ENCODE measurements around the gene PDE4B. TPM values are rescaled to one million over a fixed set of nuclear protein-coding genes. Genes with fewer than 3 reads are reported as not detected.

Gene PDE4B
- total and polyA plus RNA-seq, 10 of the 15 experiments (the other 5 are each of a cell fraction or from before 2014, with no cell fraction given), result 3.0 to 13.2 (median 5.7) TPM

DNA sequence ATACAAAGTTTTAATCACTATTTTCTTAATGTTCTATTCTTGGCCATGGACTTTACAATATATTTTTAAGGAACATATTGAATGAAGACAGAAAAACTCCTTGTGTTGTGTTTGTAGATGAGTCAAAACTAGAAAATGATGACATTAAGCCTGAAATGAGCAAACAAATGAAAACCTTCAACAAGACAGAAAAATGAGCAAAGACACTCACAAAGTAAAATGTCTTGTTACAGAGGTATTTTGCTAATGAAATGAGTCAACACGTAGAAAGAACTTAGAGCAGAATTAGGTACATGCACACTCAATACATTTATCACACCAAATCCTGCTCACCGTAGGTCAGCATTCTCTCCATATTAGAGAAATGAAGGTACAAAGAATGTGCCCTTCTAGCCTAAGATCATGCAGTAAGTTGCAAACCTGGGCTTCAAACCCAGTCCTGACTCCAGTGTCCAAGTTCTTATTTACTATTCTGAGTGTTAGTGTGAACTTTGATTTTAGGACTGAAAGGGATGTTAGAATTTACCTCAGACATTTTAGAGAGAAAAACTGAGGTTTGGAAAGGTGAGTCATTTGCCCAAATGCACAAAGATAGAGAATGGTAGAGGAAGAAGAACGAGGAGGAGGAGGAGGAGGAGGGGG is 607.3 kb downstream of the PDE4B start (continued):
- TF ChIP-seq MEF2A (IDR thresholded peaks at IDR 0.05; ENCODE audit: insufficient read depth, low read depth, low read length) (peak; percentile 82), TCF7 (IDR thresholded peaks at IDR 0.05; ENCODE audit: borderline replicate concordance) (peak; percentile 78; the same call in 1 of the 2 replicates), LARP7 (IDR thresholded peaks at IDR 0.05) (no peak), ZZZ3 (IDR thresholded peaks at IDR 0.05; ENCODE audit: control insufficient read depth, insufficient read length, low read depth) (no peak), FOXM1 (IDR thresholded peaks at IDR 0.05; ENCODE audit: low read depth, low read length) (peak; percentile 97), RAD51 (IDR thresholded peaks at IDR 0.05) (no peak), CBFB (IDR thresholded peaks at IDR 0.05; ENCODE audit: low read depth) (no peak; the same call in 1 of the 2 replicates), RUNX3 (IDR thresholded peaks at IDR 0.05; ENCODE audit: low read length) (peak; percentile 92), MTA2 (IDR thresholded peaks at IDR 0.05; ENCODE audit: low read depth) (peak; percentile 79), KLF5 (IDR thresholded peaks at IDR 0.05; ENCODE audit: partially characterized antibody) (peak; percentile 40), STAT1 (conservative IDR thresholded peaks at IDR 0.05) (0 out of 2 replicates have a peak, but pooled peaks have one; percentile 18), RELA (IDR thresholded peaks at IDR 0.05; ENCODE audit: borderline replicate concordance, partially characterized antibody) (no peak), TBL1XR1 (IDR thresholded peaks at IDR 0.05; ENCODE audit: low read depth, low read length) (peak; percentile 82; the same call in 1 of the 2 replicates), EP300 (IDR thresholded peaks at IDR 0.05; ENCODE audit: borderline replicate concordance in 1 of 2, control insufficient read depth in 1 of 2, low read depth in 2 of 2, low read length in 2 of 2) (peak; percentile 79 to 85), MEF2B (IDR thresholded peaks at IDR 0.05; ENCODE audit: partially characterized antibody, poor library complexity, severe bottlenecking) (peak; percentile 68), ATF7 (IDR thresholded peaks at IDR 0.05; ENCODE audit: low read depth) (peak; percentile 97), PAX5 (IDR thresholded peaks at IDR 0.05; ENCODE audit: borderline replicate concordance, low read depth, low read length) (0 out of 2 replicates have a peak, but pooled peaks have one; percentile 47)
- TF ChIP-seq, protein P1, sequence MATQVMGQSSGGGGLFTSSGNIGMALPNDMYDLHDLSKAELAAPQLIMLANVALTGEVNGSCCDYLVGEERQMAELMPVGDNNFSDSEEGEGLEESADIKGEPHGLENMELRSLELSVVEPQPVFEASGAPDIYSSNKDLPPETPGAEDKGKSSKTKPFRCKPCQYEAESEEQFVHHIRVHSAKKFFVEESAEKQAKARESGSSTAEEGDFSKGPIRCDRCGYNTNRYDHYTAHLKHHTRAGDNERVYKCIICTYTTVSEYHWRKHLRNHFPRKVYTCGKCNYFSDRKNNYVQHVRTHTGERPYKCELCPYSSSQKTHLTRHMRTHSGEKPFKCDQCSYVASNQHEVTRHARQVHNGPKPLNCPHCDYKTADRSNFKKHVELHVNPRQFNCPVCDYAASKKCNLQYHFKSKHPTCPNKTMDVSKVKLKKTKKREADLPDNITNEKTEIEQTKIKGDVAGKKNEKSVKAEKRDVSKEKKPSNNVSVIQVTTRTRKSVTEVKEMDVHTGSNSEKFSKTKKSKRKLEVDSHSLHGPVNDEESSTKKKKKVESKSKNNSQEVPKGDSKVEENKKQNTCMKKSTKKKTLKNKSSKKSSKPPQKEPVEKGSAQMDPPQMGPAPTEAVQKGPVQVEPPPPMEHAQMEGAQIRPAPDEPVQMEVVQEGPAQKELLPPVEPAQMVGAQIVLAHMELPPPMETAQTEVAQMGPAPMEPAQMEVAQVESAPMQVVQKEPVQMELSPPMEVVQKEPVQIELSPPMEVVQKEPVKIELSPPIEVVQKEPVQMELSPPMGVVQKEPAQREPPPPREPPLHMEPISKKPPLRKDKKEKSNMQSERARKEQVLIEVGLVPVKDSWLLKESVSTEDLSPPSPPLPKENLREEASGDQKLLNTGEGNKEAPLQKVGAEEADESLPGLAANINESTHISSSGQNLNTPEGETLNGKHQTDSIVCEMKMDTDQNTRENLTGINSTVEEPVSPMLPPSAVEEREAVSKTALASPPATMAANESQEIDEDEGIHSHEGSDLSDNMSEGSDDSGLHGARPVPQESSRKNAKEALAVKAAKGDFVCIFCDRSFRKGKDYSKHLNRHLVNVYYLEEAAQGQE (IDR thresholded peaks at IDR 0.05; ENCODE audit: low read depth, low read length), result peak; percentile 42; the same call in 1 of the 2 replicates
- TF ChIP-seq, protein P2, sequence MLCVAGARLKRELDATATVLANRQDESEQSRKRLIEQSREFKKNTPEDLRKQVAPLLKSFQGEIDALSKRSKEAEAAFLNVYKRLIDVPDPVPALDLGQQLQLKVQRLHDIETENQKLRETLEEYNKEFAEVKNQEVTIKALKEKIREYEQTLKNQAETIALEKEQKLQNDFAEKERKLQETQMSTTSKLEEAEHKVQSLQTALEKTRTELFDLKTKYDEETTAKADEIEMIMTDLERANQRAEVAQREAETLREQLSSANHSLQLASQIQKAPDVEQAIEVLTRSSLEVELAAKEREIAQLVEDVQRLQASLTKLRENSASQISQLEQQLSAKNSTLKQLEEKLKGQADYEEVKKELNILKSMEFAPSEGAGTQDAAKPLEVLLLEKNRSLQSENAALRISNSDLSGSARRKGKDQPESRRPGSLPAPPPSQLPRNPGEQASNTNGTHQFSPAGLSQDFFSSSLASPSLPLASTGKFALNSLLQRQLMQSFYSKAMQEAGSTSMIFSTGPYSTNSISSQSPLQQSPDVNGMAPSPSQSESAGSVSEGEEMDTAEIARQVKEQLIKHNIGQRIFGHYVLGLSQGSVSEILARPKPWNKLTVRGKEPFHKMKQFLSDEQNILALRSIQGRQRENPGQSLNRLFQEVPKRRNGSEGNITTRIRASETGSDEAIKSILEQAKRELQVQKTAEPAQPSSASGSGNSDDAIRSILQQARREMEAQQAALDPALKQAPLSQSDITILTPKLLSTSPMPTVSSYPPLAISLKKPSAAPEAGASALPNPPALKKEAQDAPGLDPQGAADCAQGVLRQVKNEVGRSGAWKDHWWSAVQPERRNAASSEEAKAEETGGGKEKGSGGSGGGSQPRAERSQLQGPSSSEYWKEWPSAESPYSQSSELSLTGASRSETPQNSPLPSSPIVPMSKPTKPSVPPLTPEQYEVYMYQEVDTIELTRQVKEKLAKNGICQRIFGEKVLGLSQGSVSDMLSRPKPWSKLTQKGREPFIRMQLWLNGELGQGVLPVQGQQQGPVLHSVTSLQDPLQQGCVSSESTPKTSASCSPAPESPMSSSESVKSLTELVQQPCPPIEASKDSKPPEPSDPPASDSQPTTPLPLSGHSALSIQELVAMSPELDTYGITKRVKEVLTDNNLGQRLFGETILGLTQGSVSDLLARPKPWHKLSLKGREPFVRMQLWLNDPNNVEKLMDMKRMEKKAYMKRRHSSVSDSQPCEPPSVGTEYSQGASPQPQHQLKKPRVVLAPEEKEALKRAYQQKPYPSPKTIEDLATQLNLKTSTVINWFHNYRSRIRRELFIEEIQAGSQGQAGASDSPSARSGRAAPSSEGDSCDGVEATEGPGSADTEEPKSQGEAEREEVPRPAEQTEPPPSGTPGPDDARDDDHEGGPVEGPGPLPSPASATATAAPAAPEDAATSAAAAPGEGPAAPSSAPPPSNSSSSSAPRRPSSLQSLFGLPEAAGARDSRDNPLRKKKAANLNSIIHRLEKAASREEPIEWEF (IDR thresholded peaks at IDR 0.05; ENCODE audit: insufficient replicate concordance, low read depth, low read length), result no peak
- TF ChIP-seq, protein P3, sequence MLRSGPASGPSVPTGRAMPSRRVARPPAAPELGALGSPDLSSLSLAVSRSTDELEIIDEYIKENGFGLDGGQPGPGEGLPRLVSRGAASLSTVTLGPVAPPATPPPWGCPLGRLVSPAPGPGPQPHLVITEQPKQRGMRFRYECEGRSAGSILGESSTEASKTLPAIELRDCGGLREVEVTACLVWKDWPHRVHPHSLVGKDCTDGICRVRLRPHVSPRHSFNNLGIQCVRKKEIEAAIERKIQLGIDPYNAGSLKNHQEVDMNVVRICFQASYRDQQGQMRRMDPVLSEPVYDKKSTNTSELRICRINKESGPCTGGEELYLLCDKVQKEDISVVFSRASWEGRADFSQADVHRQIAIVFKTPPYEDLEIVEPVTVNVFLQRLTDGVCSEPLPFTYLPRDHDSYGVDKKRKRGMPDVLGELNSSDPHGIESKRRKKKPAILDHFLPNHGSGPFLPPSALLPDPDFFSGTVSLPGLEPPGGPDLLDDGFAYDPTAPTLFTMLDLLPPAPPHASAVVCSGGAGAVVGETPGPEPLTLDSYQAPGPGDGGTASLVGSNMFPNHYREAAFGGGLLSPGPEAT (IDR thresholded peaks at IDR 0.05; ENCODE audit: low read depth), result 0 out of 2 replicates have a peak, but pooled peaks have one; percentile 19

Data from GM12878 (cell line).